ENCODE data around the gene RBM45.
"Not testable (repeated sequence)": the region's sequence is repeated elsewhere in the genome, so short reads cannot be mapped to it uniquely, and the experiment has no call there.

- not testable (repeated sequence) for TF ChIP-seq CTCF (conservative IDR thresholded peaks at IDR 0.05; ENCODE audit: low read depth, low read length); EZH2 (IDR thresholded peaks at IDR 0.05; ENCODE audit: low read length, unreplicated experiment)
Observed at GRCh38 chr2:178079279-178079678, 33.0 kb upstream of the RBM45 start.
